Erythroblast (primary cell): ENCODE measurements around the gene TM9SF4.
"Not testable (repeated sequence)": the region's sequence is repeated elsewhere in the genome, so short reads cannot be mapped to it uniquely, and the experiment has no call there.

Experiments used
- DNase-seq, 2 experiments: peaks; one replicate each; lab custom pipeline; 2025; lab: John Stamatoyannopoulos, UW
- GATA1 ChIP-seq: IDR thresholded peaks from 2 replicates; pipeline ENCODE4 v1.6.1; 2011; ENCODE audit warnings: low read depth, mild to moderate bottlenecking, control low read depth, low read length, moderate library complexity
- POLR2A ChIP-seq: IDR thresholded peaks from 2 replicates; pipeline ENCODE4 v1.6.1; 2011; ENCODE audit warnings: mild to moderate bottlenecking, low read length

The TM9SF4 gene

DNA sequence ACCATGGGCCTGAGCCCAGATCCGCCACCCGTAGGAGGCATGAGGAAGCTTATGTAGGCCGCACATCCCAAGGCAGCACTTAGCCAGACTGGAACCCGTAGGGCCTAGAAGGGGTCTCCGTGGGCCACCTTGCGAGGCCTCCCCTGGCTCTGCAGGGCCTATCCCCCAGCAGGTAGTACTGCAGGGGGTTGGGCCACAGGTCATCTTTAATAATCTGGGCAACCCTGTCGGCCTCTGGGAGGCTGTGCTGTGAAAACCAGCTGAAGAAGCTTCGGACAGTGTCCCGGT lies 79.6 kb downstream of the TM9SF4 start:
- TF ChIP-seq POLR2A = no peak
- TF ChIP-seq GATA1 = no peak
- DNase-seq = no peak

DNA sequence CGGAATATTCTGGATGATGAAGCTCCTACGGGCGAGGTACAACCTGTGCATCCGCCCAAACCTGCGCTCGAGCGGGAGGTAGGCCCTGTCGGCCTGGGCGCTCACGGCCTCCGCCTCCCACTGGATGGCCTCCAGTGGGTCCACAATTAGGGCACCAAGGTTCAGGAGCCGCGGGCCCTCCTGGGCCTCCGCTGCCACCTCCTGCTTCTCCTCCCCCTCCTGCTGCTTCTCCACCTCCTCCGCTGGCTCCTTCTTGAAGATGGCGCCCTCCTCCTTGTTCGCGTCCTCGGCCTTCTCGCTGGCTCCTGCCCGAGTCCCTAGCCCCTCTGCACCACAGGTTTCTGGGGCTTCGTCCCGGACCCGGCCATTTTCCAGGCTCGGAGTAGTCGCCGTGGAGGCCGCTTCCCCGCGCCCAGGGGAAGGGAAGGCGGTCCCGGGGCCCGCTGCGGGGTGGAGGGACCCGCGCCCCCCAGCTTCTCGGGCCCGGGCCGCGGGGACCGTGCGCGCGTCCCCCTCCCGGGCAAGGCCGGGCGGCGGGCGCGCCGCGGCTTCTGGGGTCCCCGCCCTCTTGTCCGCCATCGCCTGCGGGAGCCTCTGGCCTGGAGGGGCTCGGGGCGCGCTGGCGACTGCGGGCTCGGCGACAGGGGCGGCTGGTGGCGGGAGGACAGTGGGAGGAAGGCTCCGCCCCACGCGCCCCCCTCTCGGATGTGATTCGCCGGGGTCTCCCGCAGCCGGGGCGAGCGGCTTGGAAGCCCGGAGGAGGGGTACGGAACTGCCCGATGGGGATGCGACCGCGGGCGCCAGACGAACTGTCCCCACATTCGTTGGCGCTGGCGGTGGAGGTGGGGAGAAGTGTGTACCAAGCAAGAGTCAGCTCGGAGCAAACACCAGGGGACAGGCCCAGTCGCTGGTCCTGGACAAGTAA lies 80.4 kb downstream of the TM9SF4 start:
- DNase-seq = peak; percentile 48 to 49
- TF ChIP-seq GATA1 (no peak), POLR2A (no peak)

DNA sequence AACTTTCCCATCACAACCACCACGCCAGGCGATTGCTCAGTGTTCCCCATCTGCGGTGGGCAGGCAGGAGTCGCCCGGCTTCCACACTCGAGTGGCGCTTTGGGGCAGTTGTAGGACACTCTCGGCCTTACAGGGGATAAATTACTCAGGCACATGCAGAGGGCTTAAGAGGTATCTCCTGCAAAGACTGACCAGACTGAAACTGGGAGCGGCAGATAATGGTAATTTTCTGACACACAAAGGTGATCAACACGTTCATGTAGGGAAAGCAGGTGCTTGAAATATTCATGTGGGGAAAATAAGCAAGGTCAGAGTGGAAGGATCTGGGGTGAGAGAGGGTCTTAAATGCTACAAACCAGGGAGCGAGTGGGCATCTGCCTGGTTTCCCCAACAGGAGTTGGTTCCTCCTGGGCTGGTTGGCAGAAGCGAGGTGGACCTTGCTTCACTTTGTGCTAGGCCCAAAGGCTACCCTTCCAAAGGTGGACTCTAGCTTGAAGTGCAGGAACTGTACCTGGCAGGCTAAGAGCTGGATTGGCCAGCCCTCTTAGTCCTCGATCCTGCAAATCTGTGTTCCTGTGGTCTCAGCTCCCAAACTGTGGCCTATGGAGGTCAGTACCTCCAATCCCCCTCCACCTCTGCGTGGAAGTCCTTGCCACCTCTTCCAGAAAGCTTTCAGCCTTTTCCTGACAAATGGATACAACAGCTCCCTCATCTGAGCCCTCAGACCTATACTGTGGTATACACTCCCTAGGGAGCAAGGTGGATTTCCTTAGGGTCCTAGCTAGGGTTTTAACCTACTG lies 81.3 kb downstream of the TM9SF4 start:
- TF ChIP-seq GATA1 (no peak), POLR2A (no peak)
- DNase-seq = peak in 1 of 2 experiments; percentile 41

DNA sequence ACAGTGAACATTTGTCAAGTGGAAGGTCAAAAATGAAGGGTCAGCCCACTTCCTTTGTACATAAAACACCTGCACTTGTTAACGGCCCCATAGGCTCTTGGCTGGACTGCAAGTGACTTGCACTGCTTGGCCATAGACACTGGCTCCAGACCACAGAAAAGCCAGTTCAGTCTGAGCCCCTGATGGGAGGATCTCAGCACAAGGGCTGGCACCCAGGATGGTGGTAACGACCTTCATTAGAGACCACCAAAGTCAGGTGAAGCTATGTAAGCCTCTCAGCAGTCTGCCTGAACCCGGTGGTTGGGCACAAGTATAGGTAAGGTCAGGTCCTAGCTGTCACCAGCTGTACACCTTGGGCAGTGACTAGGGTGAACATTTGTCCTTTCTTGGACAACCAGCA lies 81.9 kb downstream of the TM9SF4 start:
- no peak for TF ChIP-seq POLR2A
- TF ChIP-seq GATA1 = no peak
- DNase-seq = no peak

DNA sequence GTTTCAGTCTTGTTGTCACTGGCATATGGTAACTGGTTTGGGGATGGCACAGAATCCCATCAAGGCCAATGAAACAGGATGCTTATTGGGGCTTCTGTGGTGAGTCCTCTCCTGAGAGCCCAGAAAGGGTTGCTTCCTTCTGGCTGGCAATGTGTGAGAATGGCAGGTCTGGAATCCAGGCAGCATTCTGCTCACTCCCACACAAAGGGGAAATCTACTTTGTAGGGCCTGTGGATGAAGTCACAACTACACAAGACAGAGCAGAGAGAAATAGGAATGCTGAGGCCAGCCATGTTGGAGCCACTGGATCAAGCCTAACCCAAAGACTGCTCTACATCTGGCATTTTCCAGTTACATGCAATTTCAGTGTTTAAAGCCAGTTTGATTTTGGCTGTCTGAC lies 82.4 kb downstream of the TM9SF4 start:
- DNase-seq = no peak
- TF ChIP-seq POLR2A (peak; percentile 21), GATA1 (no peak)

DNA sequence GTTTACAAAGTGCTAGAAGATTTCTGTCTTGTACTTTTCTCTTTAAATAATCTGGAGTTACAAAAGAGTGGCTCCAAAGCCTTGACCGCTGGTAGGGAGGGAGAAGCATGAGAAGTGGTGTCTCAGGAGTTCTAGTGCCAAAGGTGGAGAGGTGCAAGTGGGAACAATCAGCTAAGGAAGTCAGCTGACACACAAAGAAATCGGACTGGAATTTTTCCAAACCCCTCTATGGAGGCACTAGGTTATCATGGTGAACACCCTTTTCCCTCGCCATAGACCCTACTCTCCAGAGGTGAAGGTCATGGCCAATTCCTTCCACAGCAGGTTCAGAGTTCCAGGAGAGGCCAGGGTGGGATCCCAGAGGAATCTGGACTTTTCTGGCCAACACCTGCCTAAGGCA lies 83.2 kb downstream of the TM9SF4 start:
- DNase-seq = no peak
- no peak for TF ChIP-seq GATA1

DNA sequence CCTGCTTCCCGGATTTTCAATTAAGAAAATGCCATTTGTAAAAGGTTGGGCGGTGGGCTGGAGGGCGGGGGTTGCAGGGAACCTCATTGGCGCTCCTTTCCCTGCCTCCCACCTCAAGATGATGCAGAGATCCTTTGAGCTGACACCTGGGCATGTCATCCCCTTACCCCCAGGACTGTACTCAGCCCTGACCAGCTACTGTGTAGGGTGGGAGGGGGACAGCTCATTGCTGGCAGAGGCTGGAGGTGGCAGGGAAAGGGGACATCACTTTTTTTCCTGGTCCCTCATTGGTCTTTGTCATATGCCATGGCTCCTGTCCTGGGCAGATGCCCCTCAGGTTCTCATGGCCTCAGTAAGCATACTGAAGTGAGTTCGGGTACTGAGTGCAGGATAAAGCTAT lies 83.8 kb downstream of the TM9SF4 start:
- not testable (repeated sequence) for DNase-seq

DNA sequence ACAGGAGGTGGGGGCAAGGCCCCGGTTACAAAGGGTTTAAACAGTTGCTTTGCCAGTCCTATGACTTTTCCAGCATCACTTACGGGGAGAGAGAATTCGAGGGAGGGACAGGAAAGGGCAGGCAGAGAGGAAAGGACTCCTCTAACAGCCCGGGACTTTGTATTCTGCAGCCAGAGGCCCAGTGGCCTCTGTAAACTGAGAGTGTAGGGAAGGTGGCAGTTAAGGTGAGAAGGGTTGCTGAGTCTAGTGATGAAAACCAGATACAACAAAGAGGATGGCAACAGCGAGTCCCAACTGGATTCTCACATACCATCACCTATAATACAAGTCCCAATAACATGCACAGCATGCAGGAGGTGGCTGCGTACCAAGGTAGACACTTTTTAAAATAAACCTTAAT lies 84.5 kb downstream of the TM9SF4 start:
- no peak for TF ChIP-seq POLR2A
- no peak for TF ChIP-seq GATA1
- DNase-seq = no peak

DNA sequence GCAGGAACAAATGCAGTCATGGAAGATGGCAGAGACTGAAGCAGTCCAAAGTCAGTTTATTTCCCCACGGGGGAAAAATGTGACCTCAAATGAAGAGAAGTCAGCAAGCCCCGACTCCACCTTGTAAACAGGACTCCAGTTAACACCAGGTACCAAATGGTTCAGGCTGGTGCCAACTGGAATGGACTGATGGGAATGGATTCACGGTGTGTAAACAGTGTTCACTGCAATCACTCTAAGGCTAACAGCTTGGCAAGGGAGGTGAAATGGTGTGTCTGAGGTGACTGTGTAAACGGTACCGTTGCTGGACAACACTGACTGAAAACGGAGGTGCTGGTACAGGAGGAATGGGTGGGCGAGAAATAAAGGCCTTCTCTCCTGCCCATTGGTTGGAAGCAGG lies 86.1 kb downstream of the TM9SF4 start:
- no peak for TF ChIP-seq POLR2A
- no peak for TF ChIP-seq GATA1
- no peak for DNase-seq

DNA sequence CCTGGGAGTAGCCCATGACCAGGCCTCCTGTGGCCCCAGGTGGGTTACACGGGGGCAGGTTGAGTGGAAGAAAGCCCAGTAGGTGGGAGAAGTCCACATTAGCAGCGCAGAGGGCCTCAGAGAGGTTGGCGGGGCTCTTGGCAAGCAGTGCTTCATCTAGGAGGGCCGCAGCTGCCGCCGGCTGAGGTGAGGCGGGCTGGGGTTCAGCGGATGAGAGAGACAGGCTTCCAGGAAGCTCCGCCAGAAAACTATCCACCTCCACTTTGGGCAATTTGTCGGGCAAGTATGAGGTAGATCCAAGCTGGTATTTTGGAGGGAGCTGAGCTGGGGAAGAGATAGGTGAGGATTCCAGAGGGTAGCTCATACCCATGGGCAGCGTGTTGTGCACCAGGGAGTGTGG lies 87.1 kb downstream of the TM9SF4 start:
- not testable (repeated sequence) for DNase-seq

DNA sequence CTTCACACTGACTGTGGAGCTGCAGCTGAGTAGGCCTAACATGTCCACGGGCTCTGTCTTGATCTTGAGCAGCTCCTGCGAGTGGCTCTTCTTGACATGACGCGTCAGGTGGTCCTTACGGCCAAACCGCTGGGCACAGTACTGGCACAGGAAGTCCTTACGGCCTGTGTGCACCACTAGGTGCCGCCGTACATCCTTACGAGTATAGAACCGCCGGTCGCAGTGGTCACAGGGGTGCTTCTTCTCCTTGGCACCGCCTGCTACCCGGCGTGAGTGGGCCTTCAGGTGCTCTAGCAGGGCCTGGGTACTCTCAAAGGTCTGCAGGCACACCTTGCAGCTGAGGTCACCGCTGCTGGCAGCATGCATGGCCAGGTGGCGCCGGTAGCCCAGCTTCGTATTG lies 87.6 kb downstream of the TM9SF4 start:
- peak in 1 of 2 experiments; percentile 17 for DNase-seq

DNA sequence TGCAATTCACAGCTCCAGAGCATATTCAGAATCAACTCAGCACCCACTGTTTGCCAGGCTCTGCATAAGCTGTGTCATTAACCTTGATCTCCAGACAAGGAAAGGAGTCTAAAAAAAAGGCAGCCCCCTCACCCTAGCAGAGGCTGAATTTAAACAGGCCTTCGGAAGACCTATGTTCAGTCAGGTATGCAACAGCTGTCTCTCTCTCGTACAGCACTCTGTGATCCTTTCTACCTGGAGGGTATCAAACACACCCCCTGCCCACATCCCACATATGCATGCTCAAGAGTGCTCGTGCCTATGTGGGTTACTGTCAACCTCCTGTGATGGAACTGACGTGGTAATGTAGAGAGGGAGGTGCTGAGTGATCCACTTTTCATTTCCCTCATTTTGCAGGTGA lies 89.5 kb downstream of the TM9SF4 start:
- DNase-seq = no peak

DNA sequence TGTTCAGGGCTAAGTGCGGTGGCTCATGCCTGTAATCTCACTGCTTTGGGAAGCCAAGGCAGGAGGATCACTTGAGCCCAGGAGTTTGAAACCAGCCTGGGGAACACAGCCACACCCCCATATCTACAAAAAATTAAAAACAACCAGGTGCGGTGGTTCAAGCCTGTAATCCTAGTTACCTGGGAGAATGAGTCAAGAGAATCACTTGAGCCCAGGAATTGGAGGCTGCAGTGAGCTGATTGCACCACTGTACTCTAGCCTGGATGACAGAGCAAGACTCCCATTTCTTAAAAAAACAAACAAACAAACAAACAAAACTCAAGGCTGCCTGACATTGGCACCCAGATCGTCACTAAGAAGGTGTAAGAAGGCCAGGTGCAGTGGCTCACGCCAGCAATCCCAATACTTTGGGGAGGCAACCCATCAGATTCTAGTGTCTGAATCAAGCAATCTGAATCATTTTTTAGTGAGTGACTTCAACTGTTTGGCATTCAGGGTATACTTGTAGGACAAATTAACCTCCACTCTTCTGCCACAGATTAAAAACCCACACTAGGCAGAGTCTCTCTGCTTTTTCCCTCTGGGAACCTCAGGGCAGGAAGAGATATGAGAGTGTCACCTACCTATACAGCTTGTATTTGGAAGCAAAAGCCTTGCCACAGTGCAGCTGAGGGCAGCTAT lies 91.9 kb downstream of the TM9SF4 start:
- DNase-seq = no peak
- no peak for TF ChIP-seq POLR2A
- TF ChIP-seq GATA1 = no peak

More for the DNA sequence above, 89.5 kb downstream of the TM9SF4 start:
- TF ChIP-seq GATA1 = no peak
- TF ChIP-seq POLR2A = no peak

DNA sequence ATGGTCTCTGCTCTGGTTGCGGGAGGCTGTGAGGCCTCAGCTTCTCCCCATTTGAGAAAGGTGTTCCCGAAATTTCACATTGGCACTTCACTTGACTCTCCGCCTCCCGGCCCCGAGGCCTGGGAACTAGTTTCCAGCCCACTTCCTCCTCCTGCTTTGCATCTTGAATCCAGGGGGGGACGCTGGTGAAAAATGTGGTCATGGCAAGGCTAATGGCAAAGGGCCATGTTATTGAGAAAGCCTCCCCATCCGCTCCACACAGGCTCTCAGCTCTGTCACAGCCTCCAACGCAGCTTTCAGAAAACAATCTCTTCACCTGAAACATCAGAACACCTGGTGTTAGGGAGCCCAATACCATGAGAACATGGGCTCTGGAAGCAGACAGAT lies 92.5 kb downstream of the TM9SF4 start:
- no peak for DNase-seq
- TF ChIP-seq POLR2A (no peak), GATA1 (no peak)

DNA sequence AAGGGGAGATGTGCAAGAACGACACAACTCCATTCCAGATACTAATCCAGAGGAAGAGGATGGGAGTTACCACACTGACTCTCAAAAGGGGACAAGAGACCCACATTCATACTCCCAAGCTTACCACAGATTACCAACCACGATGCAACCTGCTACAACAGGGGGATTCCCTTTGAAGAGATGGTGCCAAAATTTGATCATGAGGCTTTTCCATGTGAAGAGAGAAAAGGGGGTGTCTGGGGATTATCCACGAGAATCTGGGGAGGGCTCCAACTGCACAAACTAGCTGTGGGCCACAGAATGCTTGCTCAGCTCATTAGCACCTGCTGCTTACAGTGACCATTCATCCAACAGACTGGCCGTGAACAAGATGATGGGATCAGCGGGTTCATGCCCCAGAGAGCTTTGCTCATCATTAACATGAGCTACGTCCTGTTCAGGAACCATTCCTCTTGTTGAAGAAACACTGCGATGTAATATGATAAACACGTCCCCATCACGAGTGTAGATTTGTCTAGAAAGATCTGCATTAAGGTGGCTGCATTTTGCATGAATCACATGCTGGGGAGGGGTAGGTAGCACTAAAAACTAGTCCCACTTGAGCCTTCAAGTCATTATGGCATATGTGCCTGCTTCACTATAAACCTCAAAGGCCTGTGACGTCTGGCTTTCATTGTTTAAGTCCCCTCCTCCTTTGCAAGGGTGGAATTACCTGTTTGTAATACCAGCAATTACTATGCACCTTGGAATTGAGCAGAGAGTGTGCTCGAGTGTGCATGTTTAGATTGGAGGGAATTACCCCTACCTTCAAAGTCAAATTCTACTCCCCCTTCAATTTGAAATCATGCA lies 94.1 kb downstream of the TM9SF4 start:
- DNase-seq = no peak
- TF ChIP-seq POLR2A = no peak
- TF ChIP-seq GATA1 = no peak
